ENCODE measurements around the gene CIAO3. TPM values are rescaled to one million over a fixed set of nuclear protein-coding genes. Genes with fewer than 3 reads are reported as not detected.
A peak's percentile ranks its signal among the peaks of the same experiment; 100 is the strongest.

Gene CIAO3
- polyA plus RNA-seq, 1 experiment: 23.1 TPM

- no peak overlapping the region for H3K4me3 ChIP-seq (ENCODE audit: low read depth, low read length)
- H3K36me3 ChIP-seq (ENCODE audit: control insufficient read depth, insufficient read depth, low read length): peaks cover 22% of the 10 kb centered on the region
- ChIA-PET POLR2A (no interaction called here), CTCF (interaction anchor here (1.3 to 1.4 kb wide), 2 partner anchors 12 to 21 kb away, joined by 3 to 4 read pairs; partner anchors contain the start of gene ANTKMT)
- no peaks in the 10 kb centered on the region for H3K27me3 ChIP-seq (ENCODE audit: control insufficient read depth, insufficient read depth, low read length)
- DNase-seq (ENCODE audit: low read depth): no peak
- TF ChIP-seq, protein P1, sequence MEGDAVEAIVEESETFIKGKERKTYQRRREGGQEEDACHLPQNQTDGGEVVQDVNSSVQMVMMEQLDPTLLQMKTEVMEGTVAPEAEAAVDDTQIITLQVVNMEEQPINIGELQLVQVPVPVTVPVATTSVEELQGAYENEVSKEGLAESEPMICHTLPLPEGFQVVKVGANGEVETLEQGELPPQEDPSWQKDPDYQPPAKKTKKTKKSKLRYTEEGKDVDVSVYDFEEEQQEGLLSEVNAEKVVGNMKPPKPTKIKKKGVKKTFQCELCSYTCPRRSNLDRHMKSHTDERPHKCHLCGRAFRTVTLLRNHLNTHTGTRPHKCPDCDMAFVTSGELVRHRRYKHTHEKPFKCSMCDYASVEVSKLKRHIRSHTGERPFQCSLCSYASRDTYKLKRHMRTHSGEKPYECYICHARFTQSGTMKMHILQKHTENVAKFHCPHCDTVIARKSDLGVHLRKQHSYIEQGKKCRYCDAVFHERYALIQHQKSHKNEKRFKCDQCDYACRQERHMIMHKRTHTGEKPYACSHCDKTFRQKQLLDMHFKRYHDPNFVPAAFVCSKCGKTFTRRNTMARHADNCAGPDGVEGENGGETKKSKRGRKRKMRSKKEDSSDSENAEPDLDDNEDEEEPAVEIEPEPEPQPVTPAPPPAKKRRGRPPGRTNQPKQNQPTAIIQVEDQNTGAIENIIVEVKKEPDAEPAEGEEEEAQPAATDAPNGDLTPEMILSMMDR (IDR thresholded peaks at IDR 0.05; ENCODE audit: insufficient read depth, low read depth, low read length): peak; percentile 61
Observed at GRCh38 chr16:733382-734207, 7.2 kb downstream of the CIAO3 start.

DNA sequence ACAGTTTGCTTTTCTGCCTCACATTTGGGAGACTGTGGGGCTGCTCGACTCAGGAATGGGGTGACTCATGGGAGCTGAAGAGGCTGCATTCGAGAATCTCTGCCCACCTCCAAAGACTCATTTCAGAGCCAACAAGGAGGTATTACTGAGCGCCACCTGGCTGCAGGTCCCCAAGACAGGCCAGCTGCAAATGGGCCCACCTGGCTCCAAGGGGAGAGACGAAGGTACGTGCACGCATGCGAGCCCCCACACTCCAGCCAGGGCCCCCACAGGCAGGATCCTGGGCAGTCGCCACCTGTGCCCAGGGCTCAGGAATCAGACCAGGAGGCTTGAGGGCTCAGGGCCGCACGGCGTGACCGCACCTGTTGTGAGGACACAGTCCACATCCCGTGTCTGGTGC is 7.9 kb downstream of the CIAO3 start:
- no peak overlapping the region for H3K4me3 ChIP-seq (ENCODE audit: low read depth, low read length)
- H3K27me3 ChIP-seq (ENCODE audit: control insufficient read depth, insufficient read depth, low read length): no peaks in the 10 kb centered on the region
- POLR2A ChIA-PET: no interaction called here
- CTCF ChIA-PET: interaction anchor here (1.3 to 1.4 kb wide), 2 partner anchors 12 to 21 kb away, joined by 3 to 4 read pairs; partner anchors contain the start of gene ANTKMT
- H3K36me3 ChIP-seq (ENCODE audit: control insufficient read depth, insufficient read depth, low read length): peaks cover 21% of the 10 kb centered on the region
- TF ChIP-seq, protein P1 (IDR thresholded peaks at IDR 0.05; ENCODE audit: insufficient read depth, low read depth, low read length): no peak
- DNase-seq (ENCODE audit: low read depth): no peak

GRCh38 chr16:732332-732731 is 8.5 kb downstream of the CIAO3 start:
- TF ChIP-seq, protein P1 (IDR thresholded peaks at IDR 0.05; ENCODE audit: insufficient read depth, low read depth, low read length): no peak
- peaks cover 21% of the 10 kb centered on the region for H3K36me3 ChIP-seq (ENCODE audit: control insufficient read depth, insufficient read depth, low read length)
- POLR2A ChIA-PET: no interaction called here
- CTCF ChIA-PET: interaction anchor here (1.0 to 1.3 kb wide), 3 partner anchors 9 to 20 kb away, joined by 3 to 4 read pairs (median 3); partner anchors contain the start of genes ANTKMT and CIAO3
- H3K27me3 ChIP-seq (ENCODE audit: control insufficient read depth, insufficient read depth, low read length): no peaks in the 10 kb centered on the region
- no peak for DNase-seq (ENCODE audit: low read depth)
- H3K4me3 ChIP-seq (ENCODE audit: low read depth, low read length): no peak overlapping the region

- DNase-seq (ENCODE audit: low read depth): no peak
- TF ChIP-seq, protein P1 (IDR thresholded peaks at IDR 0.05; ENCODE audit: insufficient read depth, low read depth, low read length): no peak
- CTCF ChIA-PET: interaction anchor here (1.0 to 1.4 kb wide), 4 partner anchors 10 to 19 kb away, joined by 3 to 7 read pairs (median 4); partner anchors contain the start of genes ANTKMT and CIAO3
Observed at GRCh38 chr16:730666-731509, 9.9 kb downstream of the CIAO3 start.

More at GRCh38 chr16:730666-731509, 9.9 kb downstream of the CIAO3 start:
- peaks cover 20% of the 10 kb centered on the region for H3K36me3 ChIP-seq (ENCODE audit: control insufficient read depth, insufficient read depth, low read length)
- H3K4me3 ChIP-seq (ENCODE audit: low read depth, low read length): no peak overlapping the region
- no peaks in the 10 kb centered on the region for H3K27me3 ChIP-seq (ENCODE audit: control insufficient read depth, insufficient read depth, low read length)
- POLR2A ChIA-PET: no interaction called here
